Adrenal gland (tissue), 12 donors: ENCODE results near the gene TMEM258. TPM values are rescaled to one million over a fixed set of nuclear protein-coding genes. Genes with fewer than 3 reads are reported as not detected.

Experiments used
- DNase-seq, 7 donors: peaks; one replicate each; pipeline ENCODE4 v3.0.0-alpha.2; 2019 to 2020
- H3K27ac ChIP-seq, 5 donors: fragments of 200-600 bp; sonication (generic) in 4 of 5; 1 replicate in 3 of 5; 2 replicates in 2 of 5; pipeline versions ENCODE4 v1.5.1 to v1.8.0; 2016 to 2020; ENCODE audit warnings: mild to moderate bottlenecking in 1 of 5
- H3K27me3 ChIP-seq: fragments of 200-600 bp; 2 replicates; pipeline ENCODE4 v1.8.0; 2021
- H3K36me3 ChIP-seq, 2 donors: fragments of 200-600 bp; replicated peaks in 1 of 2; 1 replicate in 1 of 2; 2 replicates in 1 of 2; pipeline versions ENCODE4 v1.5.1 to v1.8.0; 2018 to 2022
- H3K4me1 ChIP-seq, 2 donors: fragments of 200-600 bp; replicated peaks in 1 of 2; 1 replicate in 1 of 2; 2 replicates in 1 of 2; pipeline versions ENCODE4 v1.5.1 to v1.8.0; 2018 to 2021
- H3K4me3 ChIP-seq, 4 donors: fragments of 200-600 bp; sonication (generic) in 3 of 4; one replicate each; pipeline ENCODE4 v1.5.1; 2016 to 2018
- H3K9me3 ChIP-seq, 3 donors: fragments of 200-600 bp; sonication (generic) in 1 of 3; replicated peaks in 1 of 3; 1 replicate in 2 of 3; 2 replicates in 1 of 3; pipeline versions ENCODE4 v1.5.1 to v1.8.0; 2016 to 2021
- POLR2A ChIP-seq, 2 donors: fragments of 450-650 bp; IDR thresholded peaks; one replicate each; pipeline ENCODE4 v1.6.1; 2017; ENCODE audit warnings: antibody characterized with exemption in 2 of 2, mild to moderate bottlenecking in 2 of 2, moderate library complexity in 1 of 2
- WGBS, 4 donors: extraction: QIAGEN DNeasy Blood & Tissue Kit in 2 of 4; methylation state at CpG; one replicate each; pipeline versions ENCODE4 v1.1.5 to v1.1.7; 2013 to 2017; 5-methylcytosine and 5-hydroxymethylcytosine counted together
- intact Hi-C, 2 donors: fragments of 100-400 bp; cut with DNase I; formaldehyde crosslinking; loops; one replicate each; pipeline versions ENCODE4 v1.14.1 to v1.15.0; 2022 to 2023
- polyA plus RNA-seq, 3 donors: library from polyadenylated mRNA; stranded (reverse); fragments of 200-250 nt in 2 of 3; fragments of 350-450 nt in 1 of 3; fragmentation: Illumina TruSeq in 1 of 3; extraction: RNeasy Lipid Tissue Mini Kit (QIAGEN cat#74804) in 1 of 3; gene quantifications; one replicate each; pipeline ENCODE4 v1.2.3, GENCODE V29; 2013 to 2014
- total RNA-seq, 9 donors: library from RNA; depleted of rRNA in 4 of 9; stranded (reverse); fragments of >200 nt in 4 of 9; fragments of 120-200 nt in 1 of 9; fragmentation: NEBNext Ultra II Directional in 1 of 9; extraction: Animal tissue kit (Norgen Biotek cat#: 25700) in 1 of 9; gene quantifications; one replicate each; pipeline versions ENCODE4 v1.1.0 to v1.2.4, GENCODE V29; 2013 to 2023
- TF ChIP-seq, protein P1 (sequence below), 6 experiments: fragments of 450-650 bp in 4 of 6; fragments of 200-600 bp in 2 of 6; sonication (generic) in 1 of 6; IDR thresholded peaks; 1 replicate in 5 of 6; 2 replicates in 1 of 6; pipeline versions ENCODE4 v1.5.1 to v1.8.0; 2016 to 2021; ENCODE audit warnings: antibody characterized with exemption in 6 of 6, mild to moderate bottlenecking in 2 of 6, moderate library complexity in 1 of 6
- donor health status: healthy with polysubstance abuse.
- donor health status: Bipolar disorder and iron deficiency.
- donor health status: DM: yes; HTN: yes; CAD: no.
- donor health status: DM: no; HTN: no; CAD: no.
- donor health status: DM: no; HTN: no; CAD: no.
- donor health status: DM: yes; HTN: yes; CAD: no.

Gene TMEM258
- total and polyA plus RNA-seq, 12 donors: 22.8 to 215 (median 139) TPM

DNA sequence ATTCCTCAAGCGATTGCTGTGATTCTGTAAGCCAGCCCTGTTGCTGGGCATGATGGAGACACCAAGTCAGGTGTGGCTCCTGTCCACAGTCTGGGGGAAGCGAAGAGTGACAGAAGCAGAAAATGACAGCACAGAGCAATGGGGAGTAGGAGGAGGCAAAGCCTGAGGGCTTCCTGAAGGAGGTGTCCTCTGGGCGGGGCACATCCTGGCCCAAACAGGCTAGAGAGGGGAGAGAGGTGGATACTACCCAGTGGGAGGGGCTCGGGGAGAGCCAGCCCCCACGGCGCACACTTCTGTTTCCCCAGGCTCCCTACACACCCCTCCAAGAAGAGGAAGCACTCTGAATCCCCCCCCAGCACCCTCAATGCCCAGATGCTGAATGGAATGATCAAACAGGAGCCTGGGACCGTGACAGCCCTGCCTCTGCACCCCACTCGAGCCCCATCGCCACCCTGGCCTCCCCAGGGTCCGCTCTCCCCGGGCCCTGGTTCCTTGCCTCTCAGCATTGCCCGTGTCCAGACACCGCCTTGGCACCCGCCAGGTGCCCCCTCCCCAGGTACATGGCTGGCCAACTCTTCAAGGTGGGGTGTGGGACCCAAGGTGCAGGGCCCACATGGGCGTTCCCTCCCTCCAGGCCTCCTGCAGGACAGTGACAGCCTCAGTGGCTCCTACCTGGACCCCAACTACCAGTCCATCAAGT, 21.1 kb downstream of the TMEM258 start:
- Histone ChIP-seq H3K4me1 (no peaks in the 10 kb centered on the region), H3K4me3 (no peak overlapping the region), H3K27ac (no peak overlapping the region), H3K27me3 (no peaks in the 10 kb centered on the region), H3K9me3 (no peaks in the 10 kb centered on the region), H3K36me3 (no peaks in the 10 kb centered on the region)
- intact Hi-C loops: no loop called here
- no peak for DNase-seq
- TF ChIP-seq, protein P1, sequence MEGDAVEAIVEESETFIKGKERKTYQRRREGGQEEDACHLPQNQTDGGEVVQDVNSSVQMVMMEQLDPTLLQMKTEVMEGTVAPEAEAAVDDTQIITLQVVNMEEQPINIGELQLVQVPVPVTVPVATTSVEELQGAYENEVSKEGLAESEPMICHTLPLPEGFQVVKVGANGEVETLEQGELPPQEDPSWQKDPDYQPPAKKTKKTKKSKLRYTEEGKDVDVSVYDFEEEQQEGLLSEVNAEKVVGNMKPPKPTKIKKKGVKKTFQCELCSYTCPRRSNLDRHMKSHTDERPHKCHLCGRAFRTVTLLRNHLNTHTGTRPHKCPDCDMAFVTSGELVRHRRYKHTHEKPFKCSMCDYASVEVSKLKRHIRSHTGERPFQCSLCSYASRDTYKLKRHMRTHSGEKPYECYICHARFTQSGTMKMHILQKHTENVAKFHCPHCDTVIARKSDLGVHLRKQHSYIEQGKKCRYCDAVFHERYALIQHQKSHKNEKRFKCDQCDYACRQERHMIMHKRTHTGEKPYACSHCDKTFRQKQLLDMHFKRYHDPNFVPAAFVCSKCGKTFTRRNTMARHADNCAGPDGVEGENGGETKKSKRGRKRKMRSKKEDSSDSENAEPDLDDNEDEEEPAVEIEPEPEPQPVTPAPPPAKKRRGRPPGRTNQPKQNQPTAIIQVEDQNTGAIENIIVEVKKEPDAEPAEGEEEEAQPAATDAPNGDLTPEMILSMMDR (IDR thresholded peaks at IDR 0.05): no peak
- TF ChIP-seq POLR2A (IDR thresholded peaks at IDR 0.05): no peak
- 78 to 88% (median 86%) methylated on average over 11 to 15 of the region's 15 CpGs for WGBS, 4 donors

DNA sequence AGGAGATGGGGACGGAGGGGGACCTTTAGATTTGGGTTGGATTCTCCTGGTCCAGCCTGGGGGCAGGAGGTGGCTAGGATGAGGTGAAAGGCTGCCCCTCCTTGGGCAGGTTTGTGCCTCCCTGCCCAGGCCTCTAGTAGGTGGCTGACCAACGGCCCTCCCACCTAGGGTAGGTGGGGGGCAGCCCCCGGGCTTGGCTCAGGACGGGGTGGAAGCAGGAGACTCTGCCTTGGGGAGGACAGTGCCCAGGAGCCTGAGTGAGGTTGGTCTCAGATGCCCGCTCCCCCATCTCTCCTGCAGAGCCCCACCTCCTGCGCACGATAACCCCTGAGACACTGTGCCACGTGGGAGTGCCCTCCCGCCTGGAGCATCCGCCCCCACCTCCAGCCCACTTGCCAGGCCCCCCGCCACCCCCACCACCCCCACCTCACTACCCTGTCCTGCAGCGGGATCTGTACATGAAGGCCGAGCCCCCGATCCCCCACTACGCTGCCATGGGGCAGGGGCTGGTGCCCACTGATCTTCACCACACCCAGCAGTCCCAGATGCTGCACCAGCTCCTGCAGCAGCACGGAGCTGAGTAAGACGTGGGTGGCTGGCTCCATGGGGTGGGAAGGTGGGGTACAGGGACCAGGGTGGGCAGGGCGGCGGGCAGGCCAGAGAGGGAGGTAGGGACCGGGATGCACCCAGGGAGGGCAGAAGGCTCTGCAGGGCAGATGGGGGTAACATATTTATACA, 22.3 kb downstream of the TMEM258 start:
- intact Hi-C loops: no loop called here
- TF ChIP-seq, protein P1 (IDR thresholded peaks at IDR 0.05): no peak
- no peak for TF ChIP-seq POLR2A (IDR thresholded peaks at IDR 0.05)
- Histone ChIP-seq H3K9me3 (no peaks in the 10 kb centered on the region), H3K4me3 (no peak overlapping the region), H3K27ac (no peak overlapping the region), H3K4me1 (no peaks in the 10 kb centered on the region), H3K36me3 (no peaks in the 10 kb centered on the region), H3K27me3 (no peaks in the 10 kb centered on the region)
- WGBS, 4 donors: 83 to 90% (median 87%) methylated on average over 2 to 20 of the region's 20 CpGs
- DNase-seq: no peak

DNA sequence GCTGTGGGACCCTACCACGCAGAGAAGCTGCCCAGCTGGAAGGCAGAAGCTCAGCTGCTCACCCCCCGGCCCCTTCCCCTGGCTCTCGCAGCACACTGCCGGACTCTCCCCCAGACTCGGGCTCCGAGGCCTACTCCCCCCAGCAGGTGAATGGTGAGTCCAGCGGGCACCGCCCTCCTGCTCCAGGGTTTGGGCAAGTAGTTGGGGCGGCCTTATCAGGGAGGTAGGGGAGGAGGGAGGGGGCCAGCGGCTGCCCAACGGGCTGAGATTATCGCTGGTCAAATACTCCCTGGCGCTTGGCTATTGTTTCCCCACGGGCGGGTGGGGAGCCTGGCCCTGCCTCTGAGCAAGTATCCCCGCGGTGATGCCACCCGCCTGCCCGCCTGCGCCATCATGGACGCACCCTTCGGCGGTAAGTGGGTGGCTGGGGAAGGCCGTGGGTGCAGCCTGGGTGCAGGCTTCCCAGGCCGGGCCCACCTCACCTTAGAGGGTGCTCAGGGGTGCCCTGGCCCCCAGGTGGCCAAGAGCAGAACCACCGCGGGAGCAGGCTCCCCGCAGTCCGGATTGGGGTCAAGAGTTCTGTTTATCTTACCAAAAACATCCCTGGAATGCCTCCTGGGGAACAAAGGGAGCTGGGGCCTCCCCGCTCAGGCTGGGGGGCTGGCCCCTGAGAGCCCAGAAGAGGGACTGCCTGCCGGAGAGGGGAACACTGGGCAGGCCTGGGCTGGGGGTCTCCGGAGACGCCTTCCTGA, 23.1 kb downstream of the TMEM258 start:
- Histone ChIP-seq H3K27me3 (no peaks in the 10 kb centered on the region), H3K36me3 (no peaks in the 10 kb centered on the region), H3K4me3 (no peak overlapping the region), H3K9me3 (no peaks in the 10 kb centered on the region), H3K4me1 (no peaks in the 10 kb centered on the region), H3K27ac (no peak overlapping the region)
- 81 to 87% (median 81%) methylated on average over 10 to 33 of the region's 33 CpGs; no CpG with 5 or more reads in 1 of the 4 donors for WGBS, 4 donors
- TF ChIP-seq POLR2A (IDR thresholded peaks at IDR 0.05): no peak
- TF ChIP-seq, protein P1 (IDR thresholded peaks at IDR 0.05): no peak
- DNase-seq: no peak
- intact Hi-C loops: no loop called here
